Stimulated activated CD4-positive, alpha-beta T cell treated with anti-CD3 and anti-CD28 coated beads, Interleukin-15, amount 100 ng/mL, for 24 hours (primary cell): ENCODE measurements around the gene DCP1A.
A peak's percentile ranks its signal among the peaks of the same experiment; 100 is the strongest.
"Not testable (repeated sequence)": the region's sequence is repeated elsewhere in the genome, so short reads cannot be mapped to it uniquely, and the experiment has no call there.

ENCODE experiments used
- DNase-seq: peaks from one replicate; pipeline ENCODE4 v3.0.0-alpha.2; 2020

The DCP1A gene

DNA sequence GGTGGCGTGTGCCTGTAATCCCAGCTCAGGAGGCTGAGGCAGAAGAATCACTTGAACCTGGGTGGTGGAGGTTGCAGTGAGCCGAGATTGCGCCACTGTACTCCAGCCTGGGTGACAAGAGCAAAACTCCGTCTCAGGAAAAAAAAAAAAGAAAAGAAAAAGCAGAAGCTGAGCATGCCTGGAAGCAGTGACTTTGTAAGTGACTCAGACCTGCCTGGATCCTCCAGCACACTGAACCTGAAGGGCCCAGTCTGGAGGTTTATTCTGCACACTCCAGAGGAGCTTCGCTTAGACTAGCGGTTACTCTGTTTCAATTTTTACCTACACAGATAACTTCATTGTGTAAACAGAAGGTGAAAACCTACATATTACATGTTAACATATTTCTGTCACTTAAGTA is 19.4 kb downstream of the DCP1A start:
- not testable (repeated sequence) for DNase-seq

DNA sequence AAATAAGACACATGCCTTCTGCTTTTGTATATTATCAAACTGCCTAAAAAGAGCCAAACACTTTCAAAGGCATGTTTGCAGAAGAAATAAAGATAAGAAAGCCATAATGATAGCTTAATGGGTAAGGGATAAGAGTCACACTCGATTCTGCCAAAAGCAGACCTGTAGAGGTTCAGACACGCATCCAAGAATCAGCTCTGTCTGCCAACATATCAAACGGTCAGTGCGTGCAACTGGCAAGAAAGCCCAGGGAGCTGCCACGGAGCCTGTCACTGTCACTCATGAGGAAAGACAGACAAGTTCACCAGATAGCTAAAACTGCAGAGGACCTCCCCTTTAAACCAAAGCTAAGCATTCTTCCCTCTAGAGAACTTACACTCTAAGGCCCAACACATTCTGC is 23.2 kb downstream of the DCP1A start:
- DNase-seq = no peak

DNA sequence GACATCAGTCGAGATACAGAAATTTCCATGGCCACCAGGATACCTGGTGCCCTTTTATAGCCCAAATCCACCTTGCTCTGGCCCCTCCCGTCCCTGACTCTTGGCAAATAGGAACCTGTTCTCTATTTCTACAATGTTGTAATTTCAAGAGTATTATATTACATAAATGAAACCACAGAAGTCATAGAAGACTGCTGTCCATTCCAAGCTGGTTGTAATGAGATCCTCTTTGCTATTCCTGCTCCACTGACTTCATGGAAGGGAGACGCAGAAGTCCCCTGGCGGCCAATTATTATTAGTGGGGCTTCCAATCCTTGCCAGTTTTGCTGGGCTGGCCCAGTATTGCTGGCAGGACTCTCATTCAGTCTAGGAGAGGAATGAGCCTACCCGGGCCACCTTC is 26.6 kb downstream of the DCP1A start:
- no peak for DNase-seq

DNA sequence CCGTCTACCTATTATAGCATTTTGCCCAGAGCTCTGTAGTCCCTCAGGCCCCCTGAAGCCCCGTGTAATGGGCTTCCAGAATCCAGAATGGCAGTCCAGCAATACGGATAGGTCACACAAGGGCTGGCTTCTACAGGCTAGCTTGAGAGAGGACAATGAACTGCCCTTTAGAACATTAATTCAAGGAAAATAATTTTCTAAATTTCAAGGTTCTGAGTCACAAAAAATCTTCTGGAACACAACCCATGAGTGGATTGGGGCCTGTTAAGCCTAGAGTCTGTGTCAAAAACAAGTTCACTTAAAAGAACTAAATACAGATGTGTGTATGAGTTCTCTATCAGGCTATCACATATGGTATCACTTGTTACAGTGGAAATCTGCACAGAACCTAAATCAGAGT is 28.8 kb downstream of the DCP1A start:
- no peak for DNase-seq

DNA sequence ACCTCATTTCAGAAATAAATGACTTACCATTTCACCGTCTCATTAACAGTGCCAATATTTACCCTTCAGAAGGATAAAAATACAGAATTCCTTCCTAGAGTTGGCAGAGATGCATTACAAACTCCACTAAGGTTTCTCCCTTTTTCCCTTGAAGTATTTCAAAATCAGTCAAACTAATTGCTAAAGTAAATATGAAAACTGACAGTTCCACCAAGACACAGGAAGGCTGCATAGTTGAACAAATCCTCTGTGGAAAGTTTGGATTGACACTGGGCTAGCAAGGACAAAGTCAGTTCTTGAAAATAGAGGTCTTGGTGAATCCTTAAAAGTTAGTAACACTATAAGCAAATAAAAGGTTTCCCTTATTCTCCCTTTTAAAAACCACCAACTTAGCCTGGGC is 34.5 kb downstream of the DCP1A start:
- DNase-seq = no peak

DNA sequence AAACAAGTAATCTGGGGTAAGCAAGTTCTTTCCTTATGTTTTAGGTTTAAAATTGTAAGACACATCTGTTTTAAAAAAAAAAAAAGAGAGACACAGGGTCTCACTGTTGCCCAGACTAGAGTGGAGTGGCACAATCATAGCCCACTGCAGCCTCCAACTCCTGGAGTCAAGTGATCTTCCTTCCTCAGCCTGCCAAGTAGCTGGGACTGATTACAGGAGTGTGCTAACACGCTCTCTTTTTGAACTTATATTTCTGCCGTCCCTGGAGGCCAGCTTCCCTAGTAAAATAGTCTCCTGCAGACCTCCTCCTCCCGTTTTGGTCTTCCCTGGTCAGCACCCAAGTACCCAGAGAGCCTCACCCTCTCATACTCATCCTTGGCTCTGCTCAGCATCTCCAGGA is 35.5 kb downstream of the DCP1A start:
- no peak for DNase-seq

DNA sequence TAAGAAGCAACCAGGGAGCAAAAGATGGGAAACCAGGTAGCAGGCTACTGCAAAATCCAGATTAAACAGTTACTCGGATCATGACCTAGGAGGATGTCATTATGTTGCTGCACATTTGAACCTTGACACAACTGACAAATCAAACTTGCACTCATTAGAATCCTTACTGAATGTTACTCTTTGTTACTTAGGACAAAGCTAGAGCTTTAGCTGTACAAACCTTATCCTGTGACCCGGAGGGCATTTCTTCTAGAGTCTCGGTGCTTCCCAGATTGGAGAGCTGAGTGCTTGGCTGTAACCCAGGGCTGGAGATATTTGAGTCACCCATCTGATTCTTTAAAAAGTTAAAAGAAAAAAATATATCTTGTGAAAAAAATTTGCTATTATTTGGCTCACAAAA is 43.4 kb downstream of the DCP1A start:
- DNase-seq = no peak

DNA sequence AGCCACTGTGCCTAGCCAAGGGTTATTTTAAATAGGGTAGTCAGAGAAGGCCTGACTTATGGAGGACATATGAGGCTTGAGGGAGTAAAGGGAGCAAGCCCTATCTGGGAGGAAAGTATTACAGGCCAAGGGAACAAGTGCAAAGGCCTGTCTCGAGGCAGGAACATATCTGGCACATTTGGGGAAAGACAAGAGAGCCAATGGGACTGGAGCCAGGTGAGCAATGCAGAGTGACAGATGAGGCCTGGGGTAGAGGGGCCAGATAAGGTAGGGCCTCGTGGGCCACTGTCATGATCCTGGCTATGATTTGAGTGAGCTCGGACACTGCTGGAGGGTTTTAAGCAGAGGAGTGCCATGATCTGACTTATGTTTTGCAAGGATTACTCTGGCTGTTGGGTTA is 43.8 kb downstream of the DCP1A start:
- DNase-seq = no peak

DNA sequence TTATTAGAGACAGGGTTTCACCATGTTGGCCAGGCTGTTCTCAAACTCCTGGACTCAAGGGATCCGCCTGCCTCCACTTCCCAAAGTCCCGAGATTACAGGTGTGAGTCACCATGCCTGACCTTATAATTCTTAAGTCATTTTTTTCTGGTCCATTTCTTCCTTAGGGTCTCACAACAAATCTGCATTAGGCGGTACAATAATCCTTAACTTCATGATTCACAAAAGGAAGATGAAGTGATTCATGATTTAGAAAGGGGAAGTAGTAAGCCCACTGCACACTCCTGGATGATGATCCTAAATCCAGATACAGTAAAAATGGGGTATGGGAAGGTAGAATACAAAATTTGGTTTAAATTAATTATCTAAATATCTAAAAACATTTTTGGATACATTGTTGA is 46.5 kb downstream of the DCP1A start:
- no peak for DNase-seq

DNA sequence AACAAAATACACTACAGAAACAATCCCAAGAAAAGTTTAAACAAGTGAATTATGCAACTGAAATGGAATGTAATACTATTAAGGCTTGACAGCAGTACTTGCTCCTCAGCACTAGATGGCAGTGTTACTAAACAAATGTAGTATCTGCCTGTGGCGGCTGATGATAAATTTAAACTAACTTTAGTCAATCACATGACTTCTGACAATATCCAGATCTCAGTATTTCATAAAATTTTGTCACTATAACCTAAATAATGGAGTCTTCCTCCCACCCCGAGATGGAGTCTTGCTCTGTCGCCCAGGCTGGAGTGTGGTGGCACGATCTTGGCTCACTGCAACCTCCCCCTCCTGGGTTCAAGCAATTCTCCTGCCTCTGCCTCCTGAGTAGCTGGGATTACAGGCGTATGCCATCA is 47.7 kb downstream of the DCP1A start:
- DNase-seq = not testable (repeated sequence)

DNA sequence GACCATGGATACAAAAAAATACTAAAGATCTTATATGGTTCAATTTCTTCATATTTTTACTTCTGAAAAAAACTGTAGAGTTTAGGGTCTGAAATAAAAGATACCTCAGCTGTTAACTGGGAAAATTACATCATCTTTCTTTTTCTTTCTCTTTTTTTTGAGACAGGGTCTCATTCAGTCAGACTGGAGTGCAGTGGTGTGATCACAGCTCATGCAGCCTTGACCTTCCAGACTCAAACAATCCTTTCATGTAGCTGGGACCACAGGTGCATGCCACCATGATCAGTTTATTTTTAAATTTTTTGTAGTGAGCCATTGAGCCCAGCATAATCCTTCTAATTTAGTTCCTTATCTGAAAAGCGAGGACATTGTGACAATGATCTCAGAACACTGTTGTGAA is 51.9 kb downstream of the DCP1A start:
- DNase-seq = no peak

DNA sequence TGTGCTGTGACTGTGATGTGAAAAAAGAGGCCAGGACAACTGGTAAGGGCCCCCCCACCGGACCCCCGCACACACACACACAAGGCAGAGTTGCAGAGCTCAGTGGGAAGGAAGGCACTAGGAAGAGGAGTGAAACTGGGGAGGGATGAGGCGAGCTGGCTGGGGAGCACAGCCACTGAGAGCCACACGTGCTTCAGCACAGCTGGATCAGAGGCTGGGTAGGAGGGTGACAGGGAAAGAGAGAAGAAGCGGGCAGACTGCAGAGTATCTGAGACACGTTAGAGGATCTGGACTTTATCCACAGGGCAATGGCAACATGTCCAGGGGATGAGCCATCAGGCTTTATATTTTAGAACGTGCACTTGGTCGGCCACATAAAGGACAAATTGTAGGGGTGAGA is 53.5 kb downstream of the DCP1A start:
- no peak for DNase-seq

DNA sequence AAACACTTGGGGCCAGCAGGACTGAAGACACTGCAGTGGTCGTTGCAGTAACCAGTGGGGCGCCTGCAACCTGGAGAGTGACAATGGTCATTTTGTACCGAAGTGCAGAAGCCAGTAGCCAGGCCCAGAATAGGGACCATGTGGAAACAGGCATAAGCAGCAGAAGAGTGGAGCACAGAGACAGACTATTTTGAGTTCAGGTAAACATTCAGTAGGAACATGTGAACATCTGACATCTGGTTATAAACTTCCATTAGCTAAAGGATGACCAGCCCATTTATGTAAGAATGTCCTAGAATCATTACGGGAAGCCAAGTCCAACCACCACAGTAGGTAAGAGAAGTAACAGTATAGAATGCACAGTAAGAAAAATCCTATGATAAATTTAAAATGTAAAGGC is 59.1 kb downstream of the DCP1A start:
- no peak for DNase-seq

DNA sequence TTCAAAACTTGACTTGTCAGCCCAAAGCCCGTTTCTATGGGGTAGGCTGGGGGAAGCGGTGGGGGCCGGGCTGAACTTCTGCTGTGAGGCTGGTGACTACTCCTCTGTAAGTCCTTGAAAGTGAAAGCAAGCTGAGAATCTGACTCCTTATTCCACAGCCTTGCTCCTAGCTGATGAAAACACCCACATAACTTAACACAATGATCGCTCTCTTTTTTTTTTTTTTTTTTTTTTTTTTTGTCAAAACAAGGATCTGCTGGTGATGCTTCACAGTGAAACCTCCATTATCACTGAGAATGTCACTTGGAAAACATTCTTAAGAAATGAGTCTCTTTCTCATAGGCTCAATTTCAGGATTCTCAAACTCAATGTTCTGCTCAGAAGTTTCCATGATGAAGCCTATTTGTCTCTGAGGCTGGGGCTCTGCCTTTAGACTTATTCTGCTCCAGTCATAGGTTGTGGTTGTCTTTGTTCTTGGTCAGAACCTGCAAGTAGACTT is 60.2 kb downstream of the DCP1A start:
- peak; percentile 34 for DNase-seq

DNA sequence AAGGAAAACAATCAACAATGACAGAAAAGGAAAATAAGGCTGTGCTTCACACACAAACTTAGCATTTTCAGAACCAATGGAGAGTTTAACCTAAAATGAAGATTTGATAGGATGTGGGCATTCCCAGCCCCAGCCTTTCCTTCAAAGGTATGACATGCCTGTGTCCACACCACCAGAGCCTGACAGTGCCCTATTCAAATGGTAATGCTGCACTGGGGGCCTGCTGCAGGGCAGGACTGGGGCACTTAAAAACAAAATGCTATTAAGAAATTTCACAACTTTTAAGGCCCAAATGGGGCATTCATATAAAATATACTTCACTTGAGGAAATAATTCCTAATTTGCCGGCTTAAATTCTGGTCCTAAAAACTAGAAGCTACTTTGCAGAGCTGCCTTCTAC is 60.6 kb downstream of the DCP1A start:
- DNase-seq = no peak

DNA sequence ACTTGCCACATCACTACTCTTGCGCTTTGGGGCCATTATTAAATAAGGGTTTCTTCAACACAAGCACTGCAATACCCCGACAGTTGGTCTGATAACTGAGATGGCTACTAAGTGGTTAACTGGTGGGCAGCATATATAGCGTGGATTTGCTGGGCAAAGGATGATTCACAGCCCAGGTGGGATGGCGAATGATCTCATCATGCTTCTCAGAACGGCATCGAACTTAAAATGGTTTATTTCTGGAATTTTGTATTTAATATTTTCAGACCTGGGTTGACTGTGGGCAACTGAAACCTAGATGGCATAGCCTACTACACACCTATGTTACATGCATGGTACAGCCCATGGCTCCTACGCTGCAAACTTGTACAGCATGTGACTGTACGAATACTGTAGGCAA is 64.8 kb downstream of the DCP1A start:
- DNase-seq = no peak

DNA sequence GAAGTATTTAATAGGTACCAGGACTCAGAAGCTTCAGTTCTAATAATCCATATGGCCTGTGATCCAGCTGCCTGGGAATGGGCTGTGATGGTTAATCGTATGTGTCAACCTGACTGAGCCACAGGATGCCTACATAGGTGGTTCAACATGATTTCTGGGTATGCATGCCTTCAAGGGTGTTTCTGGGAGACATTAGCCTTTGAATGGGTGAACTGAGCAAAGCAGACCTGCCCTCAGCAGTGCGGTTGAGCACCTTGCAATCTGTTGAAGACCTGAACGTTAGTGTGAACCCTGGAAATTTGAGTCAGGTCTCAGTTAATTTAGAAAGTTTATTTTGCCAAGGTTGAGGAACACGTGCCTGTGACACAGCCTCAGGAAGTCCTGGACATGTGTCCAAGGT is 68.7 kb downstream of the DCP1A start:
- no peak for DNase-seq

DNA sequence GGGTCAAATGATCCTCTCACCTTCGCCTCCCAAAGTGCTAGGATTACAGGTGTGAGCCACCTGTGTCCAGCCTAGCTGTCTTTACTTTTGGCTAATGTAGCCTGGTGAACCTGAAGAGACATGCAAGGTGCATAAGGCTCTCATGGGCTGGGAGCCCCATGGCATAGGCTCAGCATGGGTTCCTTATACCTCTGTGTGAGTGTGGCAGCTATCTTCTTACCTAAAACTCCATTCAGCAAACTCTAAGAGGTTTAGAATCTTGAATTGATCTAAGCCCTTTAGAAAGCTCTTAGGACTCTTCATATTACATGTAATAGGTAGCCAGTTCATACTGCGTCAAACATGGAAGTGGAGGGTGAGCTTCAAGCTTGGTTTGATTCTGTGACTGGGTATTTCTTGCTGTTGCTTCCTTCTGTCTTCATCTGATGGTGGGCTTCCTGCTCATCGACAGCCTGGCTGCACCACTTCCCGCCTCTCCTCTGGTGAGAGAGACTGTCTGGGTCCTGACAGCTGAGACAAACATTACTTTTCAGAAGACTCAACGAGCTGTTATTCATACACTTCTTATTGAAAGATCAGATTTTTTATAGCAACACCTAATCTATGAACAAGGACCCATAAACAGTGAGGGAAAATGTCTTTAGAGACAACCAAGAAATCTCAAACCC is 72.3 kb downstream of the DCP1A start:
- no peak for DNase-seq

DNA sequence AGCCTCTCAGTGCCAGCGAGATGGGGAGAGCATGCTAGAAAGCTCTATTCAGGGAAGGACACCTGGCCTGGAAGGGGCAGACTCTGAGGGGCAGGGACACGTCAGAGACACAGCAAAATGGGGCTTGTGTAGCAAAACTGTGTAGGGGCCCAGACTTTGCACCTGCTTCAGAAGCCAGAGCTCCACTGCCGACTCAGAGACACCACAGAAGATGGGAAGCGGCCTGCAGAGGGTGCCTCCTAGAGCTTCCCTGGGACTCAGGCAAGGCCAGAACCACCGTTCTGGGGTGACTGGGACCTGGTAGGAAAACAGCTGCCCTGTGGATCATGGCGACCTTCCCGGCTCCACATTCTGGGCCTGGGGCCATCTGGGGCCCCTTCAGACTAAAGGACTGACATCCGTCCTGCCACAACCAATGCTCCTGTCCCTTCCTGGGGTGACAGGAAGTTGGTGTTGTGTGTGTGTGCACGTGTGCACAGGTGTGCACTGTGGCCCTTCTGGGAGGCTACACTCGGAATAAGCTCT is 74.1 kb downstream of the DCP1A start:
- DNase-seq = no peak

DNA sequence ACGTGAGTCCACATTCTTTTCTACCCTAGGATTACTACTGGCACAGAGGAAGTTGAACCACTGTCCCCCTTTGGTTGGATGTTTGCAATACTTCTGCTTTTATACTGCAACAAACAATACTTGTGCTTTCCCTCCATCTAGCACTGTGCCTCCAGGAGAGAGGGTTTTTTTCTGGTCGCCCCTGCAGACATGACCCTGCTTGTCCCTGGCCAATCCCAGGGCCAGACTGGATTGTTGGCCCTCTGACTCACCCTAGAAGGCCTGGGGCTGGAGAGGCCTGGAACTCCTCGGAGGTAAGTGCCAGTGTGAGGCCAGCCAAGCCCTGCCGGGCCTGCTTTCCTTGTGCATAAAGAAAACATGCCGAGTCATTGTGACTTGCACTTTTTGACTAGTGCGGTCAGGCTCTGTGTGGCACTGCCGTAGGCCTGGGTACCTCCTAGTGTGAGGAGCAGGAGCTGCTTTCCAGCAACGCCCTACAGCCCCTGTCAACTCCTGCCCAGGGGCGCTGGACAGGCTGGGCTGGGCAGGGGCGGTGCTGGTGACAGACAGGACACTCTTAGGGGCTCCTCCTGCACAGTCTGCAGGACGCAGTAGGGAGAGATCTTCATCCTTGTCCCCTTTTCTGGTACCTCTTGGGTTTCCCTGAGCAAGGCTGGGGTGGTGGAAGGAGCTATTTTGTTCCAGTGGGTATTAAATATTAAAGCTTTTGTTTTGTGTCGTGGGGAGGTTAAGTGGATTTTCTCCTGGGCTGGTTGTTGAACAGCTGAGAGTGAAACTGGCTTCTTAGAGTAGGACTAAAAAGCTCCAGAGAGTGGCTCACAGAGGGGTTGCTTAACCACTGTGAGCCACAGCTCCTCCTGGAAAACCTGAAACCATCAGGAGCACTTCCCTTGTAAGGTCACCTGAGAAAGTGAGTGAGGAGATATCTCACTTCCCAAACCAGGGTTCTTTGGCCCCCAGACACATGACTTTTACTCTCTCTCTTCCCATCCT is 77.2 kb downstream of the DCP1A start:
- peak; percentile 28 for DNase-seq

DNA sequence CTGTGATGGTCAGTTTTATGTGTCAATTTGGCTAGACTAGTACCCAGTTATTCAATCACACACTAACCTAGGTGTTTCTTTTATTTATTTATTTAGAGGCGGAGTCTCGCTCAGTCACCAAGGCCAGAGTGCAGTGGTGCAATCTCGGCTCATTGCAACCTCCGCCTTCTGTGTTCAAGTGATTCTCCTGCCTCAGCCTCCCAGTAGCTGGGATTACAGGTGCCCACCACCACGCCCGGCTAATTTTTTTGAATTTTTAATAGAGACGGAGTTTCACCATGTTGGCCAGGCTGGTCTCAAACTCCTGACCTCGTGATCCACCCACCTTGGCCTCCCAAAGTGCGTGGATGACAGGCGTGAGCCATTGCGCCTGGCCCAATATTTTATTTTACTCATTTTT is 78.2 kb downstream of the DCP1A start:
- not testable (repeated sequence) for DNase-seq

DNA sequence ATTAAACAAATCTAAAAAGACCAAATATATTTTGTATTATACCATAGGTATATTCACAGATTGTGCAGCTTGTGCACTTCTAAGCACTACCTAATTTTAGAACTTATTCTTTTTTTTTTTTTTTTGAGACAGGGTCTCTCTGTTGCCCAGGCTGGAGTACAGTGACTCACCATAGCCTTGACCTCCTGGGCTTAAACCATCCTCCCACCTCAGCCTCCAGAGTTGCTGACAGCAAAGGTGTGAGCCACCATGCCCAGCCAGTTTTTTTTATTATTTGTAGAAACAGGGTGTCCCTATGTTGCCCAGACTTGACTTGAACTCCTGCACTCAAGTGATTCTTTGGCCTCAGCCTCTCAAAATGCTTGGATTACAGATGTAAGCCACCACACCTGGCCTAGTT is 79.6 kb downstream of the DCP1A start:
- DNase-seq = no peak

DNA sequence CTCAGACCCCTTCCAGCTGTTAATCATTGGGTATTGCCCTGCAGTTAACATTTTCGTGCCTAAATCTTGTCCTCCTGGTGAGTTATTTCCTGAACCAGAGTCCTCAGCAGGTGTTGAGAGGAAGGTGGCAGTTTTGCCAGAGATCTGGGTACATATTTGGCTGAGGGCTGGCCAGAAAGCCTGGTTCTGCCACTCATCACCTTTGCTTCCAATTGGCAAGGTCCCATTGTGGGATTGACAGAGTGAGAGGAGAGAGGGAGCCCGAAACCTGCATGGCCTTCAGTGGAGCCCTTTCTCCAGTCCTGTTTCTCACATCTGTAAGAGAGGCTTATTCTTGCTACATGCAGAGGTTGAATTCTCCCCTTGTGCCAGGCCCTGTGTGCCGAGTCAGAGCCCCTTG is 82.6 kb downstream of the DCP1A start:
- no peak for DNase-seq

DNA sequence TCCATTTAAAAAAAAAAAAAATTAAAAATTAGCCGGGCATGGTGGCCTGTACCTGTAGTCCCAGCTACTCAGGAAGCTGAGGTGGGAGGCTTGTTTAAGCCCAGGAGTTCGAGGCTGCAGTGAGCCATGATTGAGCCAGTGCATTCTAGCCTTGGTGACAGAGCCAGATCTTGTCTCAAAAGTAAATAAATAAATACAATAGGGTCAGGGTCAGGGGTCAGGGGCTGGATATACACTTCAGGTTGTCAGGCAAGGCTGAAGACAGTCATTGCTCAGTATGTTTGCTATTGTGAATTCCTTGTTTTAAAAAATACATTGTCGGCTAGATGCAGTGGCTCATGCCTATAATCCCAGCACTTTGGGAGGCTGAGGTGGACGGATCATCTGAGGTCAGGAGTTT is 83.4 kb downstream of the DCP1A start:
- no peak for DNase-seq
